ENCODE results near the gene FOXF2.

FOXF2 gene

DNA sequence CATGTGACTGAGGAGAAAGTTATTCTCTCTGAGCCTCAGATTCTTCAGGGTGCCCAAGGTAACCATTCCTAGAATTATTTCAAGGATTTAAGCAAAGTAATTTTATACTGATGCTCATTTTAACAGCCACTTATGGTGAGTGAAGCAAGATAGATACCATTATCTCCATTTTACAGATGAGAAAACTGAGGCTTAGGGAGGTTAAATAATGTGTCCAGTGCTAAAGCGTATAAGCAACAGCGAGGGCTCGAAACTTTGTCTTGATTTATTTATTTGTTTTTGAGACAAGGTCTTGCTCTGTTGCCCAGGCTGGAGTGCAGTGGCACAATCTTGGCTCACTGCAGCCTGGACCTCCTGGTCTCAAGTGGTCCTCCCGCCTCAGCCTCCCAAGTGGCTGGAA is 53.6 kb downstream of the FOXF2 start:
- FAIRE-seq (no peak), DNase-seq (ENCODE audit: low spot score) (no peak)

Measured in RCC 7860 (cell line).